Gastrocnemius medialis (tissue), 4 donors: ENCODE measurements around the gene EID2B.

Experiments used
- CTCF ChIP-seq, 5 experiments: fragments of 450-650 bp in 3 of 5; fragments of 200-600 bp in 2 of 5; sonication (generic) in 2 of 5; IDR thresholded peaks in 4 of 5; conservative IDR thresholded peaks in 1 of 5; 1 replicate in 4 of 5; 2 replicates in 1 of 5; pipeline ENCODE4 v1.5.1; 2016 to 2019; ENCODE audit warnings: antibody characterized with exemption in 5 of 5, mild to moderate bottlenecking in 3 of 5, moderate library complexity in 3 of 5
- POLR2A ChIP-seq, 2 donors: fragments of 450-650 bp; IDR thresholded peaks; one replicate each; pipeline ENCODE4 v1.6.1; 2017; ENCODE audit warnings: antibody characterized with exemption in 2 of 2, mild to moderate bottlenecking in 2 of 2, moderate library complexity in 2 of 2

- TF ChIP-seq CTCF (IDR thresholded peaks at IDR 0.05 in 4 of 5, conservative IDR thresholded peaks at IDR 0.05 in 1 of 5) (no peak), POLR2A (IDR thresholded peaks at IDR 0.05) (no peak)
Measured at GRCh38 chr19:39554701-39555311, 22.2 kb upstream of the EID2B start.
